Measurements from ENCODE around the gene PCSK4. TPM values are rescaled to one million over a fixed set of nuclear protein-coding genes. Genes with fewer than 3 reads are reported as not detected.

Gene PCSK4
- total and polyA plus RNA-seq, 10 of the 15 experiments (the other 5 are each of a cell fraction or from before 2014, with no cell fraction given) = 0.27 to 0.99 (median 0.40) TPM; not detected in 3

- H2AFZ ChIP-seq (ENCODE audit: control insufficient read depth, low read depth, low read length) = no peak overlapping the region
- in situ Hi-C loops (cut with MboI) = no loop called here
These were observed 20.3 kb upstream of the PCSK4 start for GRCh38 chr19:1510442-1510806.

More at GRCh38 chr19:1510442-1510806, 20.3 kb upstream of the PCSK4 start:
- Histone ChIP-seq H3K9me3 (replicated peaks; ENCODE audit: control insufficient read depth, insufficient read depth, low read length) (no peaks in the 10 kb centered on the region; the same call in 2 of the 3 replicates), H3K4me3 (no peak overlapping the region), H3K79me2 (ENCODE audit: control insufficient read depth, insufficient read depth, low read length) (no peaks in the 10 kb centered on the region), H3K27ac (ENCODE audit: control insufficient read depth, insufficient read depth) (no peak overlapping the region), H3K27me3 (replicated peaks in 1 of 2; ENCODE audit: control insufficient read depth in 2 of 2, insufficient read depth in 2 of 2, low read length in 1 of 2) (no peaks in the 10 kb centered on the region; a peak in 1 of 4 replicates), H3K9ac (ENCODE audit: control insufficient read depth, insufficient read depth, low read length) (no peak overlapping the region), H3K4me2 (ENCODE audit: control insufficient read depth, insufficient read depth) (no peak overlapping the region), H3K4me1 (ENCODE audit: control insufficient read depth, insufficient read depth, low read length) (no peaks in the 10 kb centered on the region), H3K36me3 (ENCODE audit: control insufficient read depth in 2 of 2, insufficient read depth in 2 of 2, low read length in 1 of 2) (no peaks in the 10 kb centered on the region), H4K20me1 (ENCODE audit: control insufficient read depth, insufficient read depth) (no peaks in the 10 kb centered on the region)
- SMC1A ChIA-PET (ENCODE audit: uncharacterized antibody, unreplicated experiment) = no interaction called here
- 4% methylated on average over 16 of the region's 25 CpGs for WGBS (ENCODE audit: insufficient coverage, insufficient replicate concordance, low lambda C conversion rate, missing lambda C conversion rate)
- no peak for TF ChIP-seq RCOR1 (conservative IDR thresholded peaks at IDR 0.05; ENCODE audit: low read depth, low read length)
- no peak for TF ChIP-seq CTCF (IDR thresholded peaks at IDR 0.05 in 2 of 3, conservative IDR thresholded peaks at IDR 0.05 in 1 of 3; ENCODE audit: control insufficient read depth in 2 of 3, extremely low read depth in 1 of 3, insufficient read depth in 1 of 3, low read depth in 3 of 3, low read length in 3 of 3)
- TF ChIP-seq RAD21 (IDR thresholded peaks at IDR 0.05; ENCODE audit: insufficient read depth, low read depth, low read length) = no peak
- TF ChIP-seq TCF12 (IDR thresholded peaks at IDR 0.05; ENCODE audit: low read depth, low read length) = no peak
- no peak for TF ChIP-seq SIX5 (IDR thresholded peaks at IDR 0.05; ENCODE audit: low read depth, low read length, severe bottlenecking)
- no peak for TF ChIP-seq ZNF24 (IDR thresholded peaks at IDR 0.05)
- TF ChIP-seq USF1 (IDR thresholded peaks at IDR 0.05; ENCODE audit: borderline replicate concordance, extremely low read length, insufficient read depth, low read depth, low read length) = no peak
- TF ChIP-seq CHD2 (IDR thresholded peaks at IDR 0.05; ENCODE audit: borderline replicate concordance, low read depth, low read length) = no peak
- no peak for TF ChIP-seq SIN3A (IDR thresholded peaks at IDR 0.05; ENCODE audit: low read depth, low read length)
- no peak for TF ChIP-seq BRCA1 (IDR thresholded peaks at IDR 0.05; ENCODE audit: low read depth, low read length)
- no peak for DNase-seq (ENCODE audit: low read depth, low spot score)
- no TSS peak for BruUV-seq (replicated peaks)
- POLR2A ChIA-PET = no interaction called here
- no peak for FAIRE-seq
- RAD21 ChIA-PET (ENCODE audit: unreplicated experiment) = no interaction called here
- ATAC-seq = no peak
- CTCF ChIA-PET = no interaction called here
- intact Hi-C loops (cut with micrococcal nuclease; ENCODE audit: unreplicated experiment) = no loop called here

Data from GM12878 (cell line).